DMS 273 (cell line): ENCODE measurements around the gene FBXL12.
"Not testable (repeated sequence)": the region's sequence is repeated elsewhere in the genome, so short reads cannot be mapped to it uniquely, and the experiment has no call there.

Experiments
- DNase-seq: peaks from one replicate; lab custom pipeline; 2025; ENCODE audit not compliant: unreplicated experiment; lab: John Stamatoyannopoulos, UW

FBXL12 gene

DNA sequence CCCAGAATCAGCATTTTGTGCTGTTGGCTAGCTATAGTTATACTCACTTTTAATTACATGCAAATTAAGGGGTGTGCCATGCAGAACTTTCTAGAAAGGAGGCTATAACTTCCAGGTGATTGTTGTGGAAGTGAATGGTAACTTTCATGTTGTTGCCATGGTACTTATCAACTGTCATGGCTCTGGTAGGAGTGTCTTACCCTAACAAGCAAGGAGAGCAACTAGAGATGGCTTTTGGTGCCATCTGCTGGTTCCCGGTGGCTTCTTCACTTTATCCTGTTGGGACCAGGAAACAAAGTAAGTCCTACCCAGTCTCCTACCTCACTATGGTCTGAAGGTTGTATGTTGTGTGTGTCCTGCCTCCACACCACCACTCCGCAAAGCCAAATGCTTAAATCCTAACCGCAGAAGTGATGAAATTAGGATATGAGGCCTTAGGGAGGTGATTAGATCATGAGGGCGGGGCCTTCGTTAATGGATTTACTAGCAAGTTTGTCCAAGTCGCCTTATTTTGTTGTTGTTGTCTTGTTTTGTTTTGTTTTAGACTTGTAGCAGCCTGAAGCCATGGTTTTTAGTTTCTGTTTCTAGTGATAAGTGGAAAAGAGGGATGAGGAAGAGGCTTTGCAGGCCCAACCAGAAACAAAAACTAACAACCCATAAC is 22.6 kb downstream of the FBXL12 start:
- DNase-seq = peak; percentile 93

DNA sequence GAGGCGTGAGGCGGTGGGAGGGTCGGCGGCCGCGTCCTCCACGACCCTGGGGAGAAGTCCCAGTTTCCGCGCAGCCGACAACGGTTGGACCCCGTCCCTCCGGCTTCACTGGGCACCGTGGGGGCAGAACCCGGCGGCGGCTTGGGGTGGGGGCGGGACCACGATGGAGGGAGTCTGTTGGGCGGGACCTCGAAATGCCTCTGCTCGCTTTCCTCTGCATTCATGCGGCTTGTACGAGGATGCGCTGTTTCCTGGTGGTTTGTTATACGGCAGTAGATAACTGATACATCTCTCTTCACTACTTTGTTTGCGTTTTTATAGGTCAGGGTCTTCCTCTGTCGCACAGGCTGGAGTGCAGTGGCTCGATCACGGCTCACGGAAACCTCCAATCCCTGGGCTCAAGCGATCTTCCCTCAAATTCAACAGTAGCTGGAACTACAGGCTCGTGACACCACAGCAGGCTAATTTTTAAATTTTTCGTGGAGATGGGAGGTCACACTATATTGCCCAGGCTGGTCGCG is 25.7 kb downstream of the FBXL12 start:
- peak; percentile 54 for DNase-seq

DNA sequence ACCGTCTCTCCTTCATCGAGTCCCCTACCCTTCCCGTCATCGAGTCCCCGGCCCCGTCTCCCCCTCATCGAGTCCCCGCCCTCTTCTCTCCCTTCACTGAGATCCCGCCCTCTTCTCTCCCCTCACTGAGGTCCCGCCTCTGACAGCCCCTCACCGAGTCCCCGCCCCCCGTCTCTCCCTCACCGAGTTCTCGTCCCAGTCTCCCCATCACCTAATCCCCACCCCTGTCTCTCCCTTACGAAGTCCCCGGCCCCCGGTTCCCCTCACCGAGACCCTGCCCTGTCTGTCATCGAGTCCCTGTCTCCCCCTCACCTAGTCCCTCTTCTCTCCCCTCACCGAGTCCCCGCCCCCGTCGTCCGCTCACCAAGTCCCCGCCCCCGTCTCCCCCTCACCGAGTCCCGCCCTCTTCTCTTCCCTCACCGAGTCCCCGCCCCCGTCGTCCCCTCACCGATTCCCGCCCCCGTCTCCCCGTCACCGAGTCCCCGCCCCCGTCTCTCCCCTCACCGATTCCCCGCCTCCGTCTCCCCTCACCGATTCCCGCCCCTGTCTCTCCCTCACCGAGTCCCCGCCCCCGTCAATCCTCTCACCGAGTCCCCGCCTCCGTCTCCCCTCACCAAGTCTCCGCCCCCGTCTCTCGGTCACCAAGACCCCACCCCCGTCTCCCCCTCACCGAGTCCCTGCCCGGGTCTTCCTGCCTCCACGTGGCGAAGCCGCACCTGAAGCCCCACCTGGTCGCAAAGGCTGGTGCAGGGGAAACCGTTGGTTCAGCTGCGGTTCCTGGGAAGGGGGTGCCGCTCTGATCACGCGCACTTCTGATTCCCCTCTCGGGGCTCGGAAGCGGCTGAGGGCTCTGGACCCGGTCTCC is 26.4 kb downstream of the FBXL12 start:
- DNase-seq = peak; percentile 91

DNA sequence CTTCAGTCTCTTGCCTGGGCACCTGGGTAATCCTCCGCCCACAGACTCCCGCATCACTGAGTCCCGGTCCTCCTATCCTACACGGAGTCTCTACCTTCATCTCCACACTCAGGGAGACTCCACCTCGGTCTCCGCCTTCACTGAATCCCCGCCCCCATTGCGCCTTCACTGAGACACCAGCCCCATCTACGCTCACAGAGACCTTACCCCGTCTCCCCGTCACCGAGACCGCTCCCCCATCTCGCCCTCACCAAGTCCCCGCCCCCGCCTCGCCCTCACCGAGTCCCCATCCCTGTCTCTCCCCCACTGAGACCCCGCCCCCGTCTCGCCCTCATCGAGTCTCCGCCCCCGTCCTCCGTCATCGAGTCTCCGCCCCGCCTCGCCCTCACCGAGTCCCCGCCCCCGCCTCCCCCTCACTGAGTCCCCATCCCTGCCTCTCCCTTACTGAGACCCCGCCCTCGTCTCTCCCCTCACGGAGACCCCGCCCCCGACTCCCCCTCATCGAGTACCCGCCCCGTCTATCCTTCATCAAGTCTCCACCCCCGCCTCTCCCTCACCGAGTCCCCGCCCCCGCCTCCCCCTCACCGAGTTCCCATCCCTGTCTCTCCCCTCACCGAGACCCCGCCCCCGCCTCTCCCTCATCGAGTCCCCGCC is 27.2 kb downstream of the FBXL12 start:
- peak; percentile 91 for DNase-seq

DNA sequence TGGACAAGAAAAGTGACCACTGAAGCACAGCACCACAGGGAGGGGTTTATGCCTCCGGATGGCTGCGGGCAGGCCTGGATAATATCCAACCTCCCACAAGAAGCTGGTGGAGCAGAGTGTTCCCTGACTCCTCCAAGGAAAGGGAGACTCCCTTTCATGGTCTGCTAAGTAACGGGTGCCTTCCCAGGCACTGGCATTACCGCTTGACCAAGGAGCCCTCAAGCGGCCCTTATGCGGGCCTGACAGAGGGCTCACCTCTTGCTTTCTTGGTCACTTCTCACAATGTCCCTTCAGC is 27.9 kb downstream of the FBXL12 start:
- DNase-seq = not testable (repeated sequence)

DNA sequence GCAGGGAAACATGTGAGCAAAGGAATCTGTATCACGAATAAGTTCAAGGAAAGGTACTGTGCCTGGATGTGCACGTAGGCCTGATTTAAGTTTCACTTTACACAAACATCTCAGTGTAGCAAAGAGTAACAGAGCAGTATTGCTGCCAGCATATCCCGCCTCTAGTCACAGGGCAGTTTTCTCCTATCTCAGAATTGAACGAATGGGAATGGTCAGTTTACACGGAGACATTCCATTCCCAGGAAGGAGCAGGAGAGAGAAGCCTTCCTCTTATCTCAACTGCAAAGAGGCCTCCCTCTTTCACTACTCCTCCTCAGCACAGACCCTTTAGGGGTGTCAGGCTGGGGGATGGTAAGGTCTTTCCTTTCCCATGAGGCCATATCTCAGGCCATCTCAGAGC is 29.3 kb downstream of the FBXL12 start:
- DNase-seq = not testable (repeated sequence)

DNA sequence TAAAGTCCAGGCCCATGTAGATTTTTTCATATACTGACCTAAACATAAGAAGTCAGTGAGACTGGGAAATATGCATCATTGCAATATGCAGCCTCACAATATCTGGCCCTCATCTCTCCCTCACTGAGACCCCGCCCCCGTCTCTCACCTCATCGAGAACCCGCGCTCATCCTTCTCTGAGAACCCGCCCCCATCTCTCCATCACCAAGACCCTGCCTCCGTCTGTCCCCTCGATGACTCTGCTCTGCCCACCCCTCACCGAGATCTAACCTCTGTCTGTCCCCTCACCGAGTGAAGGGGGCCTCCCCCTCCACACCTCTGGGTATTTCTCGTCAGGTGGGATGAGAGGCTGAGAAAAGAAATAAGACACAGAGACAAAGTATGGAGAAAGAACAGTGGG is 29.8 kb downstream of the FBXL12 start:
- no peak for DNase-seq

DNA sequence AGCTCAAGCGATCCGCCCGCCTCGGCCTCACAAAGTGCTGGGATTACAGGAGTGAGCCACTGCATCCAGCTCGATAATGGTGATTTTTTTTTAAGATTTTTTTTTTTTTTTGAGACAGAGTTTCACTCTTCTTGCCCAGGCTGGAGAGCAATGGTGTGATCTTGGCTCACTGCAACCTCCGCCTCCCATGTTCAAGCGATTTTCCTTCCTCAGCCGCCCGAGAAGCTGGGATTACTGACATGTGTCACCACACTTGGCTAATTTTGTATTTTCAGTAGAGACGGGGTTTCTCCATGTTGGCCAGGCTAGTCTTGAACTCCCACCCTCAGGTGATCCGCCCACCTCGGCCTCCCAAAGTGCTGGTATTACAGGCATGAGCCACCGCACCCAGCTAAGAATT is 30.3 kb downstream of the FBXL12 start:
- DNase-seq = not testable (repeated sequence)

DNA sequence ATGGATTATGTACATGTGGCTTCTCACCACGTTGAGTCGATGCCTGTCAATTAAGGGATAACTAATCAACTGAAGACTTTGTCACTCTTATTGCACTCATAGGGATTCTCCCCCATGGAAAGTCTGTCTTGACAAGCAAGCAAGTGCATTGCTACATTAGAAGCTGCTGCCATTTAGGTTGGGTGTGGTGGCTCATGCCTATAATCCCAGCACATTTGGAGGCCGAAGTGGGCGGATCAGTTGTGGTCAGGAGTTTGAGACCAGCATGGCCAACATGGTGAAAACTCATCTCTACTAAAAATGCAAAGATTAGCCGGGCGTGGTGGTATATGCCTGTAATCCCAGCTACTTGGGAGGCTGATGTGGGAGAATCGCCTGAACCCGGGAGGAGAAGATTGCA is 32.1 kb downstream of the FBXL12 start:
- no peak for DNase-seq

DNA sequence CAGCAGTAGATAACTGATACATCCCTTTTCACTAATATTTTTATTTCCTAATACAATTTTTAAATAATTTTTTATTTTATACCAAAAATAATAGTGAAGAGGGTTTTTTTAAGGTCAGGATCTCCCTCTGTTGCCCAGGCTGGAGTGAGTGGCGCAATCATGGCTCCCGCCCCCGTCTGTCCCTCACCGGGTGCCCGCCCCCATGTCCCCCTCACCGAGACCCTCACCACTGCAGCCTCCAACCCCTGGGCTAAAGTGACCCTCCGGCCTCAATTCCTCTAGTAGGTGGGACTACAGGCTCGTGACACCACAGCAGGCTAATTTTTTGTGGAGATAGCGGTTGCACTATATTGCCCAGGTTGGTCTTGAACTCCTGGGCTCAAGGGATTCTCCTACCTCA is 32.5 kb downstream of the FBXL12 start:
- DNase-seq = no peak

DNA sequence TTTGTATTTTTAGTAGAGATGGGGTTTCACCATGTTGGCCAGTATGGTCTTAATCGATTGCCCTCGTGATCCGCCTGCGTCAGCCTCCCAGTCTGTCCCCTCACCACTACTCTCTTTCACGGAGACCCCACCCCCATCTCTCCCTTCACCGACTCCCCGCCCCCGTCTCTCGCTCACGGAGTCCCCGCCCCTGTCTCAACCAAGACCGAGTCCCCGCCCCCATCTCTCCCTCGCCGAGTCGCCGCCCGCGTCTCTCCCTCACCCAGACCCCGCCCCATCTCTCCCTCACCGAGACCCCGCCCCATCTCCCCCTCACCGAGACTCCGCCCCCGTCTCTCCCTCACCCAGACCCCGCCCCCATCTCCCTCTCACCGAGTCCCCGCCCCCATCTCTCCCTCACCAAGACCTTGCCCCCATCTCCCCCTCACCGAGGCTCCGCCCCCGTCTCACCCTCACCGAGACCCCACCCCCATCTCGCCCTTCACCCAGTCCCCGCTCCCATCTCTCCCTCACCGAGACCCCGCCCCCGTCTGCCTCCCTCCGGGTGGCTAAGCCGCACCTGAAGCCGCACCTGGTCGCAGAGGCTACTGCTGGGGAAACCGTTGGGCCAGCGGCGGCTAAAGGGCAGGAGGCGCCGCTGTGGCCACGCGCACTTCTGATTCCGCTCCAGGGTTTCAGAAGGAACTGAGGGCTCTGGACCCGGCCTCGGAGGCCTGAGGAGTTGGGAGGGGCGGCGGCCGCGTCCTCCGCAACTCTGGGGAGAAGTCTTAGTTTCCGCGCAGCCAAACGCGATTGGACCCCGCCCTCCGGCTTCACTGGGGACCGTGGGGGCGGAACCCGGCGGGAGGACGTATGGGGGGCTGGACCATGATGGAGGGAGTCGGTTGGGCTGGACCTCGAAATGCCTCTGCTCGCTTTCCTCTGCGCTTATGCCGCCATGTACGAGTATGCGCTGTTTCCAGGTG is 33.2 kb downstream of the FBXL12 start:
- peak; percentile 95 for DNase-seq

DNA sequence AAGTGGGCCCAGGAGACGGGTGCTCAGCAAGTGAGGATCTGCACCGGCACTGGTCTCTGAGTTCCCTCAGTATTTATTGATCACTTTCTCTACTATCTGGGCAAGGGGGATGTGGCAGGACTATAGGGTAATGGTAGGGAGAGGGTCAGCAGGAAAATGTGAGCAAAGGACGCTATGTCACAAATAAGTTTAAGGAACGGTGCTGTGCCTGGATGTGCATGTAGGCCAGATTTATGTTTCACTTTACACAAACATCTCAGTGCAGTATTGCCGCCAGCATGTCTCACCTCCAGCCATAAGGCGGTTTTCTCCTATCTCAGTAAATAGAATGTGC is 34.7 kb downstream of the FBXL12 start:
- not testable (repeated sequence) for DNase-seq

DNA sequence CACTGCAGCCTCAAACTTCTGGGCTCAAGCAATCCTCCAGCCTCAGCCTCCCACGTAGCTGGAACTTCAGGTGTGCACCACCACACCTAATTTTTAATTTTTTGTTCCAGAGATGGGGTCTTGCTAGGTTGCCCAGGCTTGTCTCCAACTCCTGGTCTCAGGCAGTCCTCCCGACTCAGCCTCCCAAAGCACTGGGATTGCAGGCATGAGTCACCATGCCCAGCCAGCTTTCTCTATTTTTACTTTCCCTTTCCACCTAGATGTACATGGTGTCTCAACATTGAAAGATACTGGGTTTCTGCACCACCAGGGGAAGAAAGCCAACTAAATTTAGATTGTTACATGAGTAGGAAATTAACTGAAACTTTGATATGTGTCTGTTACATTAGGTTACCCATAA is 36.5 kb downstream of the FBXL12 start:
- no peak for DNase-seq

DNA sequence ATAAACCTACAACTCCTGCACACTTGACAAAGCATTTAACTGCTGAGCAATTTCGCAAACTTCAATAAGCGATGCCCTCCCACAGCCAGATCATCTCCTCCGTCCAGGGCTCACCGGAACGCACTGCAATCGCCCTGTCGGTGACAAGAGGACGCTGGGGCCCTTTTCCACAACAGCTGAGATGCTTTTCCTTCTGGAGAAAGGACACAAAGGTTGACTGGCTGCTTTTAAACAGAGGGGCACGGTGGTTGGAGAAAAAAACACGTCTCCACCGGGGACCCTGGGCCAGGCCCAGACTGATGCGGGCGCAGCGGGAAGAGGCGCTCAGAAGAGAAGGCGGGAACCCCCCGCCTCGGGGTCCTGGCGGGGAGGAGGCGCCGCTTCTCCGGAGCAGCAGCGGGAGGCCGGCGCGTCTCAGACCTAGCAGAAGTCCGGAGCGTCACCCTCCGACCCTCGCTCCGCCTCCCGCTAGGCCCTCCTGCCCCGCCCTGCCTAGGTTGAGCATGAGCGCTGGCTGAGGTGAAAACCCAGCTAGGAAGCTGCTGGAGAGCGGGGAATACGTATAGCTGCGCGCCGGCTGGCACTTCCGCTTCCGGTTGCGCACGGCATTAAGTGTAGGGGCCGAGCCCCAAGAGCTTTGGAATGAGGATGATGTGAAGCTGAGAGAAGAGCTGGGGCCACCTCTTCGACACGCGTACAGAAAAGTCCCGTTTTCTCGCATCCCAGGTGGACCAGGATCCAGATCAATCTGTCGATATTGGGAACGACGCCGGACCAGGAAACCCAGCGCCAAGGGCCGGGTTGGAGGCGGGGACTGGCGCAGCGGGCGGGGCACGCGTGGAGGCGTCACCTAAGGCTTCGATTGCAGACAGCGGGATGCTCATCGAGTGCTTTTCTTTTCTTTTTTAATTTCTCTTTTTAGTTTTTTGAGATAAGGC is 50.4 kb downstream of the FBXL12 start, which contains the start of gene ZNF846:
Gene ZNF846, minus strand, starts transcription at position 564 of the 938 bp plus-strand sequence. CDS start 3,788 bp downstream, outside the sequence.
- peak; percentile 99 for DNase-seq
